Activated naive CD8-positive, alpha-beta T cell treated with anti-CD3 and anti-CD28 coated beads, Interleukin-2, amount 50 U/mL, for 24 hours (primary cell): Measurements from ENCODE around the gene F7.
A peak's percentile ranks its signal among the peaks of the same experiment; 100 is the strongest.
"Not testable (repeated sequence)": the region's sequence is repeated elsewhere in the genome, so short reads cannot be mapped to it uniquely, and the experiment has no call there.

ENCODE experiments used
- ATAC-seq: fragments of 150-1000 bp; cut with Tn5 transposase; one replicate; pipeline ENCODE4 v1.10.0; 2021
- DNase-seq: peaks from one replicate; pipeline ENCODE4 v3.0.0; 2021
- H3K27ac Mint-ChIP-seq: one replicate; pipeline ENCODE4 v1.8.0; 2021; ENCODE audit warnings: mild to moderate bottlenecking, mixed read lengths
- H3K27me3 Mint-ChIP-seq: one replicate; pipeline ENCODE4 v1.8.0; 2021; ENCODE audit warnings: mixed read lengths
- H3K36me3 Mint-ChIP-seq: one replicate; pipeline ENCODE4 v1.8.0; 2021; ENCODE audit warnings: low read depth, mixed read lengths
- H3K4me1 Mint-ChIP-seq: one replicate; pipeline ENCODE4 v1.8.0; 2021; ENCODE audit warnings: mixed read lengths
- H3K4me3 Mint-ChIP-seq: one replicate; pipeline ENCODE4 v1.8.0; 2021; ENCODE audit warnings: mild to moderate bottlenecking, moderate library complexity, mixed read lengths
- H3K9me3 Mint-ChIP-seq: one replicate; pipeline ENCODE4 v1.8.0; 2021; ENCODE audit warnings: mixed read lengths

F7 gene

GRCh38 chr13:113097651-113098050 is 7.9 kb upstream of the F7 start:
- H3K27ac Mint-ChIP-seq, result no peak overlapping the region
- H3K4me3 Mint-ChIP-seq, result no peak overlapping the region
- no peak for ATAC-seq

GRCh38 chr13:113098162-113098732 is 7.3 kb upstream of the F7 start:
- no peak for ATAC-seq
- Mint-ChIP-seq H3K9me3 (no peaks in the 10 kb centered on the region), H3K27me3 (no peaks in the 10 kb centered on the region), H3K36me3 (no peaks in the 10 kb centered on the region), H3K27ac (no peak overlapping the region), H3K4me1 (no peaks in the 10 kb centered on the region), H3K4me3 (no peak overlapping the region)
- no peak for DNase-seq

More at GRCh38 chr13:113097651-113098050, 7.9 kb upstream of the F7 start:
- Mint-ChIP-seq H3K27me3 (no peaks in the 10 kb centered on the region), H3K9me3 (no peaks in the 10 kb centered on the region), H3K36me3 (no peaks in the 10 kb centered on the region), H3K4me1 (no peaks in the 10 kb centered on the region)
- no peak for DNase-seq

- ATAC-seq (no peak), DNase-seq (no peak)
- Mint-ChIP-seq H3K4me3 (no peak overlapping the region), H3K4me1 (no peaks in the 10 kb centered on the region), H3K27ac (no peak overlapping the region), H3K36me3 (no peaks in the 10 kb centered on the region), H3K9me3 (no peaks in the 10 kb centered on the region), H3K27me3 (no peaks in the 10 kb centered on the region)
Observed at GRCh38 chr13:113099142-113099541, 6.4 kb upstream of the F7 start.

GRCh38 chr13:113102302-113102701 is 3.3 kb upstream of the F7 start:
- not testable (repeated sequence) for H3K27me3 Mint-ChIP-seq, H3K4me1 Mint-ChIP-seq, H3K9me3 Mint-ChIP-seq, ATAC-seq, H3K27ac Mint-ChIP-seq, H3K4me3 Mint-ChIP-seq, DNase-seq, H3K36me3 Mint-ChIP-seq

GRCh38 chr13:113102727-113103126 is 2.9 kb upstream of the F7 start:
- Mint-ChIP-seq H3K27ac (no peak overlapping the region), H3K4me3 (no peak overlapping the region), H3K27me3 (peaks cover 2% of the 10 kb centered on the region), H3K36me3 (no peaks in the 10 kb centered on the region), H3K4me1 (peaks cover 2% of the 10 kb centered on the region), H3K9me3 (no peaks in the 10 kb centered on the region)
- no peak for ATAC-seq
- no peak for DNase-seq

GRCh38 chr13:113103646-113104045 is 1.9 kb upstream of the F7 start:
- DNase-seq (no peak), ATAC-seq (no peak)
- H3K4me1 Mint-ChIP-seq, result peaks cover 2% of the 10 kb centered on the region
- H3K4me3 Mint-ChIP-seq, result no peak overlapping the region
- no peaks in the 10 kb centered on the region for H3K36me3 Mint-ChIP-seq
- no peak overlapping the region for H3K27ac Mint-ChIP-seq
- peaks cover 2% of the 10 kb centered on the region for H3K27me3 Mint-ChIP-seq
- no peaks in the 10 kb centered on the region for H3K9me3 Mint-ChIP-seq

GRCh38 chr13:113105921-113106452 is 396 bp downstream of the F7 start:
- Mint-ChIP-seq H3K27me3 (peaks cover 5% of the 10 kb centered on the region), H3K4me1 (peaks cover 6% of the 10 kb centered on the region), H3K4me3 (no peak overlapping the region), H3K27ac (no peak overlapping the region), H3K9me3 (no peaks in the 10 kb centered on the region), H3K36me3 (peaks cover 2% of the 10 kb centered on the region)
- DNase-seq, result no peak
- no peak for ATAC-seq

- DNase-seq (peak; percentile 19), ATAC-seq (peak; percentile 39)
- H3K27ac Mint-ChIP-seq, result peak overlapping the region; percentile 78
- peak overlapping the region; percentile 34 for H3K4me3 Mint-ChIP-seq
- H3K4me1 Mint-ChIP-seq, result peaks cover 7% of the 10 kb centered on the region
- peaks cover 2% of the 10 kb centered on the region for H3K36me3 Mint-ChIP-seq
- H3K9me3 Mint-ChIP-seq, result no peaks in the 10 kb centered on the region
- peaks cover 5% of the 10 kb centered on the region for H3K27me3 Mint-ChIP-seq
Observed at GRCh38 chr13:113106711-113107351, 1.2 kb downstream of the F7 start.

GRCh38 chr13:113108521-113108920 is 2.9 kb downstream of the F7 start:
- ATAC-seq, H3K4me1 Mint-ChIP-seq, H3K4me3 Mint-ChIP-seq: not testable (repeated sequence)

GRCh38 chr13:113109151-113110047 is 3.8 kb downstream of the F7 start:
- Mint-ChIP-seq H3K27ac (peak overlapping the region; percentile 86), H3K27me3 (peaks cover 5% of the 10 kb centered on the region), H3K36me3 (peaks cover 2% of the 10 kb centered on the region), H3K4me1 (peaks cover 7% of the 10 kb centered on the region), H3K4me3 (peak overlapping the region; percentile 63), H3K9me3 (no peaks in the 10 kb centered on the region)
- no peak for DNase-seq
- ATAC-seq, result peak; percentile 13

More at GRCh38 chr13:113108521-113108920, 2.9 kb downstream of the F7 start:
- H3K9me3 Mint-ChIP-seq, H3K36me3 Mint-ChIP-seq, H3K27ac Mint-ChIP-seq, DNase-seq, H3K27me3 Mint-ChIP-seq: not testable (repeated sequence)

GRCh38 chr13:113110048-113110851 is 4.7 kb downstream of the F7 start:
- peak overlapping the region; percentile 6 for H3K4me3 Mint-ChIP-seq

GRCh38 chr13:113110852-113111315 is 5.3 kb downstream of the F7 start:
- Mint-ChIP-seq H3K27ac (no peak overlapping the region), H3K4me1 (peaks cover 7% of the 10 kb centered on the region), H3K36me3 (peaks cover 2% of the 10 kb centered on the region), H3K27me3 (peaks cover 5% of the 10 kb centered on the region), H3K9me3 (no peaks in the 10 kb centered on the region), H3K4me3 (peak overlapping the region; percentile 6)
- ATAC-seq (peak; percentile 27), DNase-seq (peak; percentile 8)

More at GRCh38 chr13:113110048-113110851, 4.7 kb downstream of the F7 start:
- ATAC-seq, result peak; percentile 15
- Mint-ChIP-seq H3K27ac (no peak overlapping the region), H3K9me3 (no peaks in the 10 kb centered on the region), H3K36me3 (peaks cover 2% of the 10 kb centered on the region), H3K27me3 (peaks cover 5% of the 10 kb centered on the region), H3K4me1 (peaks cover 7% of the 10 kb centered on the region)
- DNase-seq, result peak; percentile 24

- not testable (repeated sequence) for H3K27me3 Mint-ChIP-seq, H3K9me3 Mint-ChIP-seq, DNase-seq, ATAC-seq, H3K4me3 Mint-ChIP-seq, H3K27ac Mint-ChIP-seq, H3K4me1 Mint-ChIP-seq, H3K36me3 Mint-ChIP-seq
Observed at GRCh38 chr13:113111821-113112220, 6.2 kb downstream of the F7 start.

- H3K4me3 Mint-ChIP-seq, H3K27me3 Mint-ChIP-seq, ATAC-seq, H3K36me3 Mint-ChIP-seq, DNase-seq, H3K9me3 Mint-ChIP-seq, H3K27ac Mint-ChIP-seq, H3K4me1 Mint-ChIP-seq: not testable (repeated sequence)
Observed at GRCh38 chr13:113112475-113112874, 6.9 kb downstream of the F7 start.
